ENCODE data around the gene LRRK1. TPM values are rescaled to one million over a fixed set of nuclear protein-coding genes. Genes with fewer than 3 reads are reported as not detected.

Gene LRRK1
- total and polyA plus RNA-seq, 2 experiments from 2014 or later = 6.2 to 6.4 TPM

GRCh38 chr15:101003081-101003480, 83.9 kb downstream of the LRRK1 start:
- Histone ChIP-seq H3K27me3 (replicated peaks; ENCODE audit: insufficient read depth) (no peaks in the 10 kb centered on the region), H3F3A (ENCODE audit: insufficient read depth) (peaks cover 25% of the 10 kb centered on the region), H3K9me3 (ENCODE audit: low read depth) (no peaks in the 10 kb centered on the region), H3K9me2 (ENCODE audit: insufficient read depth) (no peaks in the 10 kb centered on the region), H3K36me3 (ENCODE audit: low read depth) (no peaks in the 10 kb centered on the region), H3K4me3 (no peak overlapping the region), H3K79me2 (ENCODE audit: insufficient read depth) (no peaks in the 10 kb centered on the region), H3K9ac (no peak overlapping the region), H4K20me1 (ENCODE audit: insufficient read depth) (no peaks in the 10 kb centered on the region), H3K27ac (no peak overlapping the region), H3K4me1 (ENCODE audit: insufficient read depth) (peaks cover 20% of the 10 kb centered on the region), H2AFZ (no peak overlapping the region), H3K4me2 (ENCODE audit: unreplicated experiment) (no peak overlapping the region)
- TF ChIP-seq EZH2phosphoT487 (IDR thresholded peaks at IDR 0.05; ENCODE audit: insufficient read depth, low read depth) = no peak
- no peak for TF ChIP-seq EZH2 (IDR thresholded peaks at IDR 0.05; ENCODE audit: insufficient read depth, poor library complexity, severe bottlenecking)
- WGBS, 2 experiments (ENCODE audit: low coverage in 1 of 2, low lambda C conversion rate in 2 of 2, missing lambda C conversion rate in 2 of 2) = 61 to 77% methylated on average over 1 of the region's 1 CpG
- DNase-seq = no peak
- in situ Hi-C loops (cut with MboI) = loop anchor here (10.0 to 25.0 kb wide), 2 partner anchors 368 to 666 kb away; partner anchors contain the start of gene ADAMTS17

DNA sequence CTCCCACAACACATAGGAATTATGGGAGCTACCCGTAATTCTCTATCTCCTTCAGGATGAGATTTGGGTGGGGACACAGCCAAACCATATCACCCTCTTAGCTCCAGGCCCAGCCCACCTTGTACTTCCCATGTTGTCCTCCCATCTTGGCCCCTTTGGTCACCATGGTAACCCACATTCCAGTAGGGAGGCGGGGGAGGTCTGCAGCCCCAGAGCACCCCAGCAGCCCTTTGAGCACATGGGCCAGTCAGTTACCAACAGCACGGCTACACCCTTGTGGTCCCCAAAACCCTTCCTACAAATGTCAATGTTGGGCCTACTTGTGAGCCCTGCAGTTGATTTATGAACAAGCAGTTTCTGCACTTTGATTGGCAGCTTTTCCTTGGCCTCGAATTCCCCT, 84.5 kb downstream of the LRRK1 start:
- in situ Hi-C loops (cut with MboI) = loop anchor here (10.0 to 25.0 kb wide), 2 partner anchors 369 to 666 kb away; partner anchors contain the start of gene ADAMTS17
- no peaks in the 10 kb centered on the region for H3K27me3 ChIP-seq (replicated peaks; ENCODE audit: insufficient read depth)
- no peak for TF ChIP-seq EZH2phosphoT487 (IDR thresholded peaks at IDR 0.05; ENCODE audit: insufficient read depth, low read depth)
- no peak for TF ChIP-seq EZH2 (IDR thresholded peaks at IDR 0.05; ENCODE audit: insufficient read depth, poor library complexity, severe bottlenecking)

GRCh38 chr15:101004500-101004899, 85.3 kb downstream of the LRRK1 start:
- peaks cover 13% of the 10 kb centered on the region for H3K4me1 ChIP-seq (ENCODE audit: insufficient read depth)
- in situ Hi-C loops (cut with MboI) = loop anchor here (10.0 to 25.0 kb wide), 2 partner anchors 370 to 667 kb away; partner anchors contain the start of gene ADAMTS17
- no peak overlapping the region for H3K9ac ChIP-seq
- H3K9me3 ChIP-seq (ENCODE audit: low read depth) = no peaks in the 10 kb centered on the region
- no peak overlapping the region for H3K4me3 ChIP-seq
- no peaks in the 10 kb centered on the region for H3K79me2 ChIP-seq (ENCODE audit: insufficient read depth)
- no peak overlapping the region for H3K27ac ChIP-seq
- WGBS, 2 experiments (ENCODE audit: low coverage in 1 of 2, low lambda C conversion rate in 2 of 2, missing lambda C conversion rate in 2 of 2) = 94 to 97% methylated on average over 4 of the region's 4 CpGs
- H3K36me3 ChIP-seq (ENCODE audit: low read depth) = no peaks in the 10 kb centered on the region
- no peak overlapping the region for H3K4me2 ChIP-seq (ENCODE audit: unreplicated experiment)
- H3F3A ChIP-seq (ENCODE audit: insufficient read depth) = peaks cover 18% of the 10 kb centered on the region
- no peaks in the 10 kb centered on the region for H3K27me3 ChIP-seq (replicated peaks; ENCODE audit: insufficient read depth)
- H3K9me2 ChIP-seq (ENCODE audit: insufficient read depth) = no peaks in the 10 kb centered on the region
- no peak overlapping the region for H2AFZ ChIP-seq
- DNase-seq = no peak
- no peaks in the 10 kb centered on the region for H4K20me1 ChIP-seq (ENCODE audit: insufficient read depth)
- TF ChIP-seq EZH2phosphoT487 (IDR thresholded peaks at IDR 0.05; ENCODE audit: insufficient read depth, low read depth) (no peak), EZH2 (IDR thresholded peaks at IDR 0.05; ENCODE audit: insufficient read depth, poor library complexity, severe bottlenecking) (no peak)

More for the DNA sequence above, 84.5 kb downstream of the LRRK1 start:
- peaks cover 25% of the 10 kb centered on the region for H3F3A ChIP-seq (ENCODE audit: insufficient read depth)
- H3K36me3 ChIP-seq (ENCODE audit: low read depth) = no peaks in the 10 kb centered on the region
- H3K9ac ChIP-seq = no peak overlapping the region
- no peaks in the 10 kb centered on the region for H3K79me2 ChIP-seq (ENCODE audit: insufficient read depth)
- H2AFZ ChIP-seq = no peak overlapping the region
- no peak overlapping the region for H3K4me3 ChIP-seq
- no peak overlapping the region for H3K4me2 ChIP-seq (ENCODE audit: unreplicated experiment)
- no peak overlapping the region for H3K27ac ChIP-seq
- H3K4me1 ChIP-seq (ENCODE audit: insufficient read depth) = peaks cover 20% of the 10 kb centered on the region
- H3K9me2 ChIP-seq (ENCODE audit: insufficient read depth) = no peaks in the 10 kb centered on the region
- H3K9me3 ChIP-seq (ENCODE audit: low read depth) = no peaks in the 10 kb centered on the region
- no peak for DNase-seq
- no peaks in the 10 kb centered on the region for H4K20me1 ChIP-seq (ENCODE audit: insufficient read depth)
- 87 to 89% methylated on average over 4 of the region's 4 CpGs for WGBS, 2 experiments (ENCODE audit: low coverage in 1 of 2, low lambda C conversion rate in 2 of 2, missing lambda C conversion rate in 2 of 2)

DNA sequence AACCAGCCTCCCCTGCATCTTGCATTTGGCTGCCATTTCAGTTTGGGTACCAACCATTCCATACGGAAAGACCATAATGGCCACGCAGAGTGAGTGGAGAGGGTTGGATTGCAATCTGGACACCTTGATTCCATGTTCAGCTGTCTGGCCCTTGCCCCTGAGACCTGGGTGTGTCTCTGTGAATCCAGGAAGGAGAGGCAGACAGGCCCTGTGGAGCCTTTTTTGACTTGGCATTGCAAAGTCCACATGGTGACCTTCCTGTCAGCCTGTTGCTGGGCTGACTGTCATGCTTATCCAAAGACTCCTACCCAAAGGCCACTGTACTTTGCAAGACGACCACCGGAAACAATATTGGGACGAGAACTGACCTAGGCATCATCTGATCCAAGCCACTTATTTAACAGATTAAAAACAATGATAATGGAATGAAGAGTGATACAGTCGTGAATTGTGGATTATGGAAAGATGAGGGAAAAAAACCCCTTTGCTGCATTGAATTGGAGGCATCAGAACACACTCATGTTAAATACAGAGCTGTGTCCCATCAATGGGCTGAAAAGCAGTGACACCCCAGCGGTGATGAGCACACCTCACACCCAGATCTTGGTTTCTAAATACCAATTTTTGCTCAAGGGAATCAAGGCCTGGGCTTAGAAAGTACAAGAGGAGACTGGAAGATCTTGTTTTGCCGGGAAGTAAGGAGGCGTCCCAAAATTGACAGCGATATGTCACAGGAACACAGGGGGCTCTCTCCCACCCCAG, 86.0 kb downstream of the LRRK1 start:
- Histone ChIP-seq H3K27me3 (replicated peaks; ENCODE audit: insufficient read depth) (no peaks in the 10 kb centered on the region), H3K4me2 (ENCODE audit: unreplicated experiment) (no peak overlapping the region), H3K79me2 (ENCODE audit: insufficient read depth) (no peaks in the 10 kb centered on the region), H3K4me3 (no peak overlapping the region), H3K36me3 (ENCODE audit: low read depth) (no peaks in the 10 kb centered on the region), H3K9me2 (ENCODE audit: insufficient read depth) (no peaks in the 10 kb centered on the region), H3K9ac (no peak overlapping the region), H4K20me1 (ENCODE audit: insufficient read depth) (no peaks in the 10 kb centered on the region), H2AFZ (no peak overlapping the region), H3K4me1 (ENCODE audit: insufficient read depth) (peaks cover 6% of the 10 kb centered on the region; the same call in 1 of the 2 replicates), H3F3A (ENCODE audit: insufficient read depth) (peaks cover 11% of the 10 kb centered on the region), H3K27ac (no peak overlapping the region), H3K9me3 (ENCODE audit: low read depth) (no peaks in the 10 kb centered on the region)
- 94 to 97% methylated on average over 10 of the region's 10 CpGs for WGBS, 2 experiments (ENCODE audit: low coverage in 1 of 2, low lambda C conversion rate in 2 of 2, missing lambda C conversion rate in 2 of 2)
- in situ Hi-C loops (cut with MboI) = loop anchor here (10.0 to 25.0 kb wide), 2 partner anchors 370 to 668 kb away; partner anchors contain the start of gene ADAMTS17
- no peak for DNase-seq
- no peak for TF ChIP-seq EZH2 (IDR thresholded peaks at IDR 0.05; ENCODE audit: insufficient read depth, poor library complexity, severe bottlenecking)
